Measurements from ENCODE around the gene KIFAP3. TPM values are rescaled to one million over a fixed set of nuclear protein-coding genes. Genes with fewer than 3 reads are reported as not detected.
A peak's percentile ranks its signal among the peaks of the same experiment; 100 is the strongest.

The KIFAP3 gene
- total and polyA plus RNA-seq, 12 donors, result 16.5 to 84.0 (median 54.0) TPM

DNA sequence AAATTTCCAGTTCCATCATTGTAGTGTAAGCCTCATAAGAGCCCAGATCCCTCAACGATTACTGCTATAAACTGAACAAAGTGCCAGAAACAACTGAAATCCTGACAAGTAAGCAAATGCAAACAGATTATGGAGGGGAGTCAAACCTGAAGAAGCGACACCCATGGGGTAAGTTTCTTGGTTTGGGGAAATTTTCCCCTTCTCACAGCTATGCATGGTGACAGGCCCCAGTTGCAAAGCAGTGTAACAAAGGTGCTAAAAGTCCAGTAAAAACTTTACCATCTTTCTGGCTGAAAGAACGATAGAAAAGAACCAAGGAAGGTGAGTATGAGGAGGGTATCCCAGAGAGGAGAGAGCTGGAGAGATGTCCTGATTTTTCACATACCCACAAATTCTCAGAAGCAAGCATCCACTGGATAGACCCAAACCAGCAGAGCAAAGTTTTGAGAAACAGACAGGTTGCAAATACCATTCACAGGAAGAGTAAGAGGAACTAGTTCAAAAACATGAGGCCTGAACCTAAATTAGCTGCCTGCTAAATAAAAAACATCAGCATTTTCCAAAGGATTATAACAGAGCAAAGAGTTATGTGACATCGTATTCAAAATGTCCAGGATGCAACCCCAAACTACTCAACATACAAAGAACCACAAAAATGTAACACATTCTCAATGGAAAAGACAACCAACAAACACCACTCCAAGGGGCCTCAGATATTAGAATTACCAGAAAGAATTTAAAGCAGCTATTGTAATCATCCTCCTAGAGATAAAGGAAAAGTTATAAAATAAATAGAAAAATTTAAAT is 195.3 kb downstream of the KIFAP3 start:
- H3K9me3 ChIP-seq, result no peaks in the 10 kb centered on the region
- DNase-seq (no peak), ATAC-seq (no peak)
- TF ChIP-seq, protein P1, sequence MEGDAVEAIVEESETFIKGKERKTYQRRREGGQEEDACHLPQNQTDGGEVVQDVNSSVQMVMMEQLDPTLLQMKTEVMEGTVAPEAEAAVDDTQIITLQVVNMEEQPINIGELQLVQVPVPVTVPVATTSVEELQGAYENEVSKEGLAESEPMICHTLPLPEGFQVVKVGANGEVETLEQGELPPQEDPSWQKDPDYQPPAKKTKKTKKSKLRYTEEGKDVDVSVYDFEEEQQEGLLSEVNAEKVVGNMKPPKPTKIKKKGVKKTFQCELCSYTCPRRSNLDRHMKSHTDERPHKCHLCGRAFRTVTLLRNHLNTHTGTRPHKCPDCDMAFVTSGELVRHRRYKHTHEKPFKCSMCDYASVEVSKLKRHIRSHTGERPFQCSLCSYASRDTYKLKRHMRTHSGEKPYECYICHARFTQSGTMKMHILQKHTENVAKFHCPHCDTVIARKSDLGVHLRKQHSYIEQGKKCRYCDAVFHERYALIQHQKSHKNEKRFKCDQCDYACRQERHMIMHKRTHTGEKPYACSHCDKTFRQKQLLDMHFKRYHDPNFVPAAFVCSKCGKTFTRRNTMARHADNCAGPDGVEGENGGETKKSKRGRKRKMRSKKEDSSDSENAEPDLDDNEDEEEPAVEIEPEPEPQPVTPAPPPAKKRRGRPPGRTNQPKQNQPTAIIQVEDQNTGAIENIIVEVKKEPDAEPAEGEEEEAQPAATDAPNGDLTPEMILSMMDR (IDR thresholded peaks at IDR 0.05), result no peak
- peaks cover 0 to 8% (median 0%) of the 10 kb centered on the region in 9 donors for H3K4me1 ChIP-seq
- no peaks in the 10 kb centered on the region for H3K27me3 ChIP-seq
- H3K36me3 ChIP-seq, result peaks cover 0 to 84% (median 31%) of the 10 kb centered on the region in 9 donors
- intact Hi-C loops (cut with DNase I), result no loop called here
- WGBS, 2 donors, result 90 to 92% methylated on average over 4 of the region's 4 CpGs
- no peak overlapping the region for H3K4me3 ChIP-seq
- H3K27ac ChIP-seq, result no peak overlapping the region

DNA sequence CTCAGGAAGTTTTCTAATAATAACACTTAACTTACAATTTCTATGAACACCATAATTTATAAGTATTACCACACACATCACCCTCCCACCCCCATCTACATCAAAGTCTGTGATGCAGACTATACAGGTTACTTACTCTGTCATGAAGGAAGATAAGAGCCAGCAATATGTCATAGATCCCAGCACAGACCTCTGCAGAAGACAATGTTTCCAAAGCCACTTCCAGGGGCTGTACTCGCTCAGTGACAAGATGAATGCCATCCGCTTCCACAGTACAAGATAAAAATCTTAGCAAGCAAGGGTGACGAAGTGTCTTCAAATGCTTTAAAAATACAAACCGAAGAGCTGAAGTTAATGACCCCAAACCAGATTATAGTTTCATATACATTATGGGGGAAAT is 196.0 kb downstream of the KIFAP3 start:
- DNase-seq (no peak), ATAC-seq (peak in 2 of 8 donors; percentile 55 to 57)
- Histone ChIP-seq H3K9me3 (no peaks in the 10 kb centered on the region), H3K36me3 (peaks cover 0 to 85% (median 31%) of the 10 kb centered on the region in 9 donors), H3K4me1 (peaks cover 0 to 8% (median 0%) of the 10 kb centered on the region in 9 donors), H3K4me3 (no peak overlapping the region), H3K27me3 (no peaks in the 10 kb centered on the region), H3K27ac (no peak overlapping the region)
- WGBS, 2 donors, result 61 to 83% methylated on average over 4 of the region's 4 CpGs
- TF ChIP-seq, protein P1 (IDR thresholded peaks at IDR 0.05), result no peak
- intact Hi-C loops (cut with DNase I), result no loop called here

DNA sequence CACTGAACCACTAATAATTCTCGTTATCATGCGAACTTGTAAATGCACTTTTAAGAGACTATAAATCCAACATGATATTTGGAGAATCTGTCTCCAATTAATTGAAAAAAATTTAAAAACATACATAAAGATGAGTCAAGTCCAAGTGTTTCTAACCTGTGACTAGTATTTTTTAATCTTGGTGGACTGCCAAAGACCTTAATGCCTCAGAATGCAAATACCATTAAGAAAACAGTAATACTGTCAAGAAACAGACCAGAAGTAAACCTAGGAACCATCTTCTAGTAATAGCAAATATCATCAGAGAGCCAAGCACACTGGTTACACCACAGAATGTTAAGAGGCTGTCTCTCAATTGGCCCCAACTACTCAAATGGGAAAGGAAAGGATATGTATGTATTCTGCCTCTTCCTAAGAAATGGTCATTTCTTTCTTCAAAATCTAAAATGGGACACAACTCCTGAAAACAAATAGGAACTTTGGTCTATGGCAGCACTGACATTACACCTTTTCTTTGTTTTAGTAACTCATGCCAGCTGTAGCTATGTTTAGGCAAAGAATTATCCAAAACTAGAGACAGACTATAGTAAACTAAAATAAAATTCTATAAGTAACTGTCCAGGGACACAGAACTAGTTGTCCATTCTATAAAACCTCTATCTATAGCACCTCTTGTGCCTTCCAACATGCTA is 196.5 kb downstream of the KIFAP3 start:
- H3K4me3 ChIP-seq, result no peak overlapping the region
- H3K9me3 ChIP-seq, result no peaks in the 10 kb centered on the region
- 97 to 98% methylated on average over 2 of the region's 2 CpGs for WGBS, 2 donors
- intact Hi-C loops (cut with DNase I), result no loop called here
- no peaks in the 10 kb centered on the region for H3K27me3 ChIP-seq
- no peak overlapping the region for H3K27ac ChIP-seq
- TF ChIP-seq, protein P1 (IDR thresholded peaks at IDR 0.05), result no peak
- DNase-seq (no peak), ATAC-seq (peak in 1 of 8 donors; percentile 30)
- peaks cover 0 to 85% (median 37%) of the 10 kb centered on the region in 9 donors for H3K36me3 ChIP-seq
- peaks cover 0 to 8% (median 0%) of the 10 kb centered on the region in 9 donors for H3K4me1 ChIP-seq

DNA sequence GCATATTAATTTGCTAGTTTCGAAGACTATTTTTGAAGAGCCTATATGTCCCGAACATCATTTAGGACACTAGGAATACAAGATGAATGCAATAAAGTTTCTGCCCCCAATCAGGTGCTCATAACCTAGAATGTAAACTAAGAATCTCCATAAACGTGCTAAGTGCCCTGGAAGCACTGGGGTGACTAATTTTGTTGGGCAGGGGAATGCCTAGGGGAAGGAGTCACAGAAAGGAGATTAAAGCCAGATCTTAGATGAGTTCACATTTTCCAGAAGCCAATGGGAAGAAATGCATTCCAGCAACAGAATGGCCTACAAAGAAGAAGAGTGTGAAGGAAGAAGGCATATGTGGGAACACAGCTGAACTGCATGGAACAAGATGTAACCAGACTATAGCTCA is 200.3 kb downstream of the KIFAP3 start:
- H3K36me3 ChIP-seq, result peaks cover 0 to 100% (median 45%) of the 10 kb centered on the region in 9 donors
- 89 to 93% methylated on average over 3 of the region's 3 CpGs for WGBS, 2 donors
- no peak overlapping the region for H3K27ac ChIP-seq
- no peak for DNase-seq
- no peaks in the 10 kb centered on the region for H3K9me3 ChIP-seq
- TF ChIP-seq, protein P1 (IDR thresholded peaks at IDR 0.05), result no peak
- no peak overlapping the region for H3K4me3 ChIP-seq
- no peak for ATAC-seq
- intact Hi-C loops (cut with DNase I), result no loop called here
- peaks cover 0 to 8% (median 0%) of the 10 kb centered on the region in 9 donors for H3K4me1 ChIP-seq
- no peaks in the 10 kb centered on the region for H3K27me3 ChIP-seq
